NCI-H748 treated with DMSO at 0.1 percent for 48 hours (cell line): Measurements from ENCODE around the gene NEU4.
"Not testable (repeated sequence)": the region's sequence is repeated elsewhere in the genome, so short reads cannot be mapped to it uniquely, and the experiment has no call there.

Source experiments
- DNase-seq: peaks from one replicate; lab custom pipeline; 2025; lab: John Stamatoyannopoulos, UW

NEU4 gene

DNA sequence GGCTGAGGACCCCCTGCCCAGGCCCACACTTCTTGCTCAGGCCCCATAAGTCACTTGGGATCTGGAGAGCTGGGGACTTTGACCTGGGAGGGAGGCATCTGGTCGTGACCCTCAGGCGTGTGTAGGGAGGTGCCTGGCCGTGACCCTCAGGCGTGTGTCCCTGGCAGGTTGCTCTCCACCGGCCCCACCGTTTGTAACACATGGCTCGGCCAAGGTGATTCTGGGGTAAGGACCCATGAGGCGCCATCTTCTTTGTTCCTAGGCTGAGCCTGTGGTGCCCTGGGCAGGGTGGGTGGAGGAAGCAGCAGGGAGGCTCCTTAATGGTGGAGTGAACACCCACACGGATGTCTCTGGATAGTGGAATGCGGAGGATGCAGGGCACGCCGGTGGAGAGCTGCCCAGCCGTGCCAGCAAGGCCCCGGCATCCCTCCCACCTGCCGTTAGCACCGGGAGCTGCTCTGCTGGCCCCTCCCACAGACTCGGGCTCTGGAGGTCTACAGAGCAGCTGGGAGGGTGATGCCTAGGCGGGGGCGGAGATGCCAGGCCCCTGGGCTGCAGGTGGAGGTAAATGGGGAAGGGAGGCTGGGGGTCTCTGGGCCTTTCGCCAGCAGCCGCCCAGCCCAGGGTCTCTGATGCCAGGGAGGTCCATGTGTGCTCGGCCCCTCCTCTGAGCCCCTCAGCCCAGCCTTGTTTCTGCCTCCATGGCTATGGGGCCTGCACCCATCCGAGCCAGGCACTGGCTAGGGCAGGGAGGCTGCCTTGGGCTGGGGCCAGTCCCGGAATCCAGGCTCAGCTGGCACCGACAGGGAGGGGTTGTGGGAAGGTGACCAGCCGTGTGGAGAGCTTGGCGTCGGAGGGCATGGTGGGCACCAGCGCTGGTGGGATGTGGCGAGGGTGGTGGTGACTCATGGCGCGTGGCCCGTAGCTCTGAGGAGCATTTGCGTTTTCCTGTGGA is 33.5 kb upstream of the NEU4 start:
- no peak for DNase-seq

DNA sequence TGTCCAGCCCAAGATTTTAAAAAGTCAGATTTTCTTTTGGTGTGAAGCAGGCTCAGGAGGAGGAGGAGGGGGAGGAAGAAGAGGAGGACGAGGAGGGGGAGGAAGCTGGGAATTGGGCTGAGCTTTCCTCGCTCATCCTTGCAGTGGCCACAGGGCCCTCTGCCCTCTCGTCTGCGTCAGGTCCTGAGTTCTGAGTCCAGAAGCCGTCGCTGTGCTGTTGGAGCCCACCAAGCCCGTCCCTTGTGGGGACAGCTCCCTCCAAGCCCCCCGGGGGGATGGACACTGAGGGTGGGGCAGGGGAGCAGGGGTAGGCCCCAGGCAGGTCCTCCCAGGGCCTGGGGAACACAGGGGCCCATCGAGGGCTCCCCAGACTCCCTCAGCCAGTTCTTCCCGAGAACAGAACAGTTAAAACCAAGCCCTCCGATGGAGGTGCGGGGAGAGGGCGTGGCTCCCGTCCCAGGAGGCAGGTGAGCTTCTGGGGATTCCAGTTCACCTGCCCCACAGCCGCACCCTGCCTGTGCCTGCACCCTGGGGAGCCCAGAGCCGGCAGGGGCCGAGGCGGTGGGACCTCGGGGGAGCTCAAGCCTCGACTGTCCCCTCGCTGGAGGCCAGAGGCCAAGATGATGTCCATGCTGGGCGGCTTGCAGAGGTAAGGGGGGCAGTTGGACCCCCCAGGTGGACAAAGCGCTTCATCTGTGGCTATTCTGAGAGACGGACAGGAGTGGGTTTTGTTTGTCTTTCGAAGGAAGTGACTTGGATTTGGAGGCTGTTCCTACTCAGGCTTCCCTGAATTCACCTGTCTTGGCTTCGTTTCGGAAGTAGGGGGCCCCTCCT is 32.4 kb upstream of the NEU4 start, which contains the start of gene GAL3ST2:
Gene GAL3ST2, plus strand, starts transcription at position 487 of the 834 bp plus-strand sequence. Its CDS starts 134 bp downstream, at position 621.
- DNase-seq, result no peak

DNA sequence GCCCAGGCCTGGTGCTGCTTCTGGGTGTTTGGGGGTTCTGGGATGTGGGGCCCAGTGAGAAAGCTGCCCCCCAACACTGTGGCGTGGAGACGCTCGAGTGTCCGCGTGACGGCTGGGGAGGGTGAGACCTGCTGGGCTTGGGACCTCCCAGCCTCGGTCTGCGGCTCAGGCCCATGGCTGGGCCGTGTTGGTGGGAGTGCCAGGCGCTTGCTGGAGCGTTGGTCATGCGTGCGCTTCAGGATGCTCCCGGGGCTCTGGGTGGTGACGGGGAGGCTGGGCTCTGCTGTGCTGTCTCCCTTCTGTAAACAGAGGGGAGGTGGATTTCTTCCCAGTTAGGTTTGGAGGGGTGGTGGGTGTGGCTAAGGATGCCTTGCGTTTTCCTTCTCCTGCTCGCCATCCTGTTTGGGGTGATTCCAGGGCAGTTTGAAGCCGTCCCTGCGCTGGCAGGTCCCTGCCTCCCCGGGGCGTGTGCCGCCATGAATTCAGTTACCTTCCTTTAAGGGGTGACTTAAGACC is 31.8 kb upstream of the NEU4 start:
- DNase-seq, result no peak

DNA sequence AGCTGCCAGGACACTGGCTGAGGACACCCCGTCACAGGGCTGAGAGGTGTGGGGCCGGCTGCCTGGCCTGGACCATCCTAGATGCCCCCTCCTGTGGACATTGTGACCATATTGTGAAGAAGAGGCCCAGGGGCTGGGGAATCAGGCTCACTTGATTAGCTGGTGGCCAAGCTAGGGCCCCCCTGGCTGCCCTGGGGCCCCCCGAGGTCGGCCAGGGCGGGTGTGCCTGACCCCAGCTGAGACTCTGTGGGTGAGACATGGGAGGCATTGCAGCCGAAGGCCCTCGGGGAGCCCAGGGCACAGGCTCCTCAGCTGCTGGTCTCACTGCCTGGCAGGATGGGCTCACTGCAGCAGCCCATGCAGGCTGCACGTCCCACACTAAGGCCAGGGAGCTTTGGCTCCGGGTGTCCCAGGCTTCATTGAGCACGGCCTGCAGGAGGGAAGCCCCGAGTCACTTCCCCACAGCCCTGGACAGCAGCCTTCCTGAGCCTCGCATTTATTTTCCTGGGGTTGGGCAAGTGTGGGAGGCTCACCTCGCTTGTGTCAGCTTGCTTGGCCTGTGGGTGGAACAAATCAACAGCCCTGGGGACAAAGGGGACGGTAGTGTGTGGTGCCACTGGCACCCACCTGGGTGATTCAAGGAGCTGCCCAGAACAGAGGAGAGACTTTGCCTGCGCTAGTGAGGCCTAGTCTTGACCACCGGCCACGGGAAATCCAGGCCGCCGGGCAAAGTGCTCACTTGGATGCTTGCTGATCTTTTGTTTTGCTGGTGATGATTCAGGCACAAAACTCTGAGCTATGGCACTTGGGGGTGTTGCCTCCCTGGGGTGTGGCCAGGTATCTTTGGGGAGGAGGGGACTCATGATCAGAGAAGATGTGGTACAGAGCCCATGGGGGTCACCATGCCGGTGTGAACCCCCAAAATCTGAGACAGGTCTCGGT is 31.0 kb upstream of the NEU4 start:
- DNase-seq, result no peak

DNA sequence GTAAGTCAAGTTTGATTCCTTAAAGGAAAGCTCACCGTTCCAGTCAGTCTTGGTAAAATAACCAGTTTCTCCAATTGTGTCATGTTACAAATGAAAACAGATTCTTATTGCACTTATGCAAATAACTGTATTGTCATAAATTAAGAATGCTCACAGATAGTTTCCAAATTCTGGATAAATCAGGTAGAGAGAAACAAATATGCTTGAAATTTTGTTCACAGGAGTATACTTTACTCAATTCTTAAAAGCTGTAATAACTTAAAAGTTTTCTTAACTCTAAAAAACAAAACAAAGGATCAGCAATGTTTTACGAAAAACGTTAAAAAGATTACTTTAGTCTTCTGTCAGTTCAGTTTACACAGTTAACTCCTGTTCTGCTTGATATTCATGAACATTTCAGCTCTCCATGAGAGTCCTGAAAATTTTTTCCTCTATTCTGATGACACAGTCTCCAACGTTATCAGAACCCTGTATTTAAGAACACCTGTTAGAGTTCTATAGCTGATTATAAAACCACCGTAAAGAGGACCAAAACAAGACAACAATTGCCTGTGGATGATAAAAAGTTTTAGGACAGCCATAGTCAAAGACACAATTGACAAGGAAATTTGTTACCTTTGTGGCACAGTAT is 27.9 kb upstream of the NEU4 start:
- no peak for DNase-seq

DNA sequence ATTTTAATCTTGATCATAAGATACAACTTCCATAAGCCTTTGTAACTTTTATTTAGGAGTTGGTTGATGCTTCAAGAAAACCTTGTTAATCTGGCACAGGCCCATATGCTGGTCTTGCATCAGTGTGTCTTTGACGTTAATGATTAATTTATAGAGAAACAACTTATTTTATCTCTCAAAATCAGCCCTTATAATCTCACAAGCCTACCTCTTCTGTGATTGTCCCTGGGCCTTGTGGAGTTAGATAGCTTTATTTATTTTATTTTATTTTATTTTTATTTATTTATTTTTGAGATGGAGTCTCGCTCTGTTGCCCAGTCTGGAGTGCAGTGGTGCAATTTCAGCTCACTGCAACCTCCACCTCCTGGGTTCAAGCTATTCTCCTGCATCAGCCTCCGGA is 26.9 kb upstream of the NEU4 start:
- not testable (repeated sequence) for DNase-seq

DNA sequence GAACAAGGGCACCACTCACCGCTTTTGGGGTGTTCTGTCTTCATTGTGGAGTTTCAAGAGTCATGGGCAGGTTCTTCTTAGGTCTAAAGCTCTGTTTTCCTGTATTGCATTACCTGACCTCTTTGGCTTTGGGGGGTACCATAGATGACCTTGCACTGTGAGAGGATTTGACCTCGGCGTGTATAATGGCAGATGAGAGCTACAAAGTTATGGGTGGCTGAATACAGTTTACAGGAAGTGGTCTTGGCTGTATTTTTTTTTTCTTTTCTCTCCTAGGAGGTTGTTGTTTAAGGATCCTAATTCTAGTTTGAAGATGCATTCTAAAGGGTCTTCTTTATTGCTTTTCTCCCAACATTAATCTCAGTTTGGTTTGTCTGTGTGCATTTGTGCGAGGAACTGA is 20.9 kb upstream of the NEU4 start:
- no peak for DNase-seq

DNA sequence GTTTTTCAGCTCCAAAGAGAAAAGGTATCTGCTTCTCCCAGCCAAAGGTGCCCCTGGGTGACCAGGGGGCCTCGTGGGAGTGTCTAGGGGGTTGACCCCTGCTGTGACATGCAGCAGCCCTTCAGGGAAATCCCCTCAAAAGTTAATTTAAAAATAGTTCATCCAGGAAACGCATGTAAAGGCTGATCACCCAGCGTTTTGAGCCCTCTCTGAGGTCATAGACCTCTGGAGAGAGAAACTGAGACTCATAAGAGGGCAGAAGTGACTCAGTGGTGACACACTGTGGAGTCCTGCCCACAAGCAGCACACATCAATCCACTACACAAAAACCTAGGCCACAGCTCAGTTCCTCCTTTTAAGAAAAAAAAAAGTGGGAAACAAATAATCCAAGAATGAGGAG is 20.4 kb upstream of the NEU4 start:
- DNase-seq, result no peak

DNA sequence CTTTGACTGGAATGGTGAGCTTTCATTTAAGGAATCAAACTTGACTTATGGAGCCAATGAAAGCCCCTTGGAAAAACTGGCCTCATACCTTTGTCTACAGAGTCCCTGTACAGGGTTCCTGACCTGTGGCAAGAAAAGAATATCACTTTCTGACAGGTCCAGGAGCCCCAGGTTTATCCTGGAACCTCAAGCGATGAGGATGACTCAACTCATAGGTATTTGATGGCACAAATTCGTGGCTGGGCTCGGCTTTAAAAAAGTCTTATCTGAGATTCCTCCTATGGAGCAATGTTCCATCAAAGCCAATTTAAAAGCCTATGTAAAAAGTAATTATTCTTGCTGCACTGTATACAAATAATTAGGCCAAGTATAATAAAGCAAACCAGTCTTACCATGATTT is 17.6 kb upstream of the NEU4 start:
- not testable (repeated sequence) for DNase-seq

DNA sequence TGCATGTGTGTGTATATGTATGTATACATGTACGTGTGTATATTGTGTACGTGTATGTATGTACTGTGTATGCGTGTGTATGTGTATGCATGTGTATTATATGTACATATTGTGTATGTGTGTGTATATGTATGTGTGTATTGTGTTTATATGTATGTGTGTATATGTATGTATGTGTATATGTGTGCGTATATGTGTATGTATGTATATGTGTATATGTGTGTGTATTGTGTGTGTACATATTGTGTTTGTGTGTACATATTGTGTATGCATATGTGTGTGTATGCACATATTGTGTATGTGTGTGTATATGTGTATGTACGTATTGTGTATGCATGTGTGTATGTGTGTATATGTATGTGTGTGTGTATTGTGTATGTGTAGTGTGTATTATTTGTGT is 15.6 kb upstream of the NEU4 start:
- no peak for DNase-seq

DNA sequence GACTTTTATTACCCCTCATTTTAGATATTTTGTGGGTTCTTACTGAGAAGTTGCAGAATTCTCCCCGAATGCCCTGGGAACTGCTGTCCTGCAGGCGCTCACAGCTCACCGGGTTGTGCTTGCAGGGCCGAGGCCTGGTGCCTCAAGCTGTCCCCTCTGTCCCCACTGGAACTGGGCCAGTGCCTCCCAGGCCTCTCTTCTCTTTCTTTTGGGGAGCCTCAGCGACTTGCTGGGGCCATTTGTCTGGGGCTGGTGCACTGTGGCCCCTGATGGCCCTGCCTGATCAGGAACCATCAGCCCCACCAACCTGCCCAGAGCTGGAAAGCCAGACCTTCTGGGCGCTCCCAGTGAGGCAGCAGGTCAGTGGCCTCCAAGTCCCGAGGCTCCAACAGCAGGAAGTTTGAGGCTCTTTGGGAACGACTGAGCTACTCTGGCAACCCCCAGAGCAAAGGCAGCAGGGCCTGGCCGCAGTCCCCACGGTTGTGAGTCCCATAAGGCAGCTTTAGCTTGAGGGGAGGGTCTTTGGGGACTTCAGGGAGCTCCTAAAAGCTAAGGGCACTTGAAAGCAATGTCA is 14.7 kb upstream of the NEU4 start:
- DNase-seq, result no peak

DNA sequence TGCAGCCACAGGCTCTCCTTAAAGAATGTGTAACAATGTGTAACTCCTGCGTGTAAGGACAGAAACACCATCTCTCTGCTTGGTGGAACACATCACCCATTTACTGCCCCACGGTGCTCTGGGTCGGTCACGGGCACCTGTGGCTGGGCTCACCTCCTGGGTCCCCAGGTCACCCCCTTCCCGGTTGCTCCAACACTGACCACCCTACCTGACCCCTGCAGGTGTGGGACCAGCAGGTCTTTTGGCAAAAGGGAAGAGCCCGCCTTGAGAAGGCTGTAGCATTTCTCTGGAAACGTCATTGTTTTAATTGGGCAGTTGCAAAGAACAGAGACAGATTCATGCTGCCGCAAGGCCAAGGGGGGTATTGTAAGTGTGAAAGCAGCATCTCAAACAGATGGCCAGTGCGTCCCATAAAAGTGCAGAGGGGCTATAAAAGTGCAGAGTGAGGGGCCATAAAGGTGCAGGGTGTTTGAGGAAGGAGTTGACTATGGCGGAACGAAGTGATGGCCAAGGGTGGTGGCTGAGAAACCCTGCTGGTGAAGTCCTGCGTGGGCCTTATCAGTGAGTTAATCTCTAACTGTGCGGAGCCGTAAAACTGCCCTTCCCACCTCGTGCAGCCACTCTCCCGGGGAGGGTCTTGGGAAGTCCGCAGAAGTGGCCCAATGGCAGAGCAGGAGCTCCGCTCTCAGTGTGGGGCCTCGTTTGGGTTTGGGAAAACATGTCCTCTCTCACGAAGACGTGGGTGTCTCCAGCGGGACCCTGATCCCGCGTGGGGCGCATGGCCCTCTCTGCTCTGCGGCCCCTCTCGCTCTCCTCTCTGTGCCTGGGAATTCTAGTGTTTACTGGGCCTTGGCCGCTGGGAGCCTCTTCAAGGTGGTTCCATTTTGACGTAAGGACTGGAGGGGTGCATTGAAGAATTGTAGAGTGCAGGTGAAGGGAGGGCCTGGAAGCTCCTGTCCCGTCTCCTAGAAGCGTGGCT is 13.7 kb upstream of the NEU4 start:
- DNase-seq, result no peak

DNA sequence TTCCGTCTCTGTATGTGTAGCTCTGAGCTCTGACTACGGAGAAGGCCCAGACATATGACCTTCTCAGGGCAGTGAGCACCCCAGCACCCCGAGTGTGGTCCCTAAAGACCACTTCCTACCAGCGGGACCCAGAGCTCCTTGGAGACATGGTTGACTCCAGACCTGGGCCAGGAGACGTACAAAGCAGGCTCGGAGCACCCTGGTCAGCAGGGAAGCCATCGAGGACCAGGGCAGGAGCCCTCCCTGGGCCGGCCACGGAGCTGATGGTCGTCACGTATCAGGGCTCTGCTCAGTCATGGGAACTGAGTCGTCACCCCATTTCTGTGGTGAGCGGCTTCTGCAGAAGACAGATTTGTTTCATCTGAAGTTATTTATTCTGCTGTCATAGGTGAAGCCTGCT is 12.8 kb upstream of the NEU4 start:
- no peak for DNase-seq

DNA sequence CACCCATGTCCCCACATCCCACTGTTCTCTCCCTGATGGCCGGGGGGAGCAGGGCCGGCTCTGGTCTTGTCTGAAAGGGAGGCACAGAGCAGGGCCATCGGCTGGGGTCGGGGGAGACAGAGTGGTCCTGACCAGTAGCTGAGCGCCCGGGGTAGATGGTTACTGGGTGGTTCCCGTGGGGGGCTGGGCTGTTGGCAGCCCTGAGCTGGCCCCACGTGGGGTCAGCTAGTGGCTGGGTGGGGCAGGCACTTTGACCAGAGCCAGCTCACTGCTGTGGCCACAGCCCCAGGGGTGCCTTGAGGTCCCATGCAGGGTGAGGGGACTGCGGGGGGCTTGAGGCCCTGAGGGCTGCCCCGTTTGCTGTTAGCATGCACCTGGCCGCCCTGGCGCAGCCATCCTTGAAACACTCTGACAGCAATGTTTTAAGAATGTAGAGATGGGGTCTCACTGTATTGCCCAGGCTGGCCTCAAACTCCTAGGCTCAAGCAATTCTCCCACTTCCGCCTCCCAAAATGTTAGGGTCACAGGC is 12.3 kb upstream of the NEU4 start:
- DNase-seq, result no peak

DNA sequence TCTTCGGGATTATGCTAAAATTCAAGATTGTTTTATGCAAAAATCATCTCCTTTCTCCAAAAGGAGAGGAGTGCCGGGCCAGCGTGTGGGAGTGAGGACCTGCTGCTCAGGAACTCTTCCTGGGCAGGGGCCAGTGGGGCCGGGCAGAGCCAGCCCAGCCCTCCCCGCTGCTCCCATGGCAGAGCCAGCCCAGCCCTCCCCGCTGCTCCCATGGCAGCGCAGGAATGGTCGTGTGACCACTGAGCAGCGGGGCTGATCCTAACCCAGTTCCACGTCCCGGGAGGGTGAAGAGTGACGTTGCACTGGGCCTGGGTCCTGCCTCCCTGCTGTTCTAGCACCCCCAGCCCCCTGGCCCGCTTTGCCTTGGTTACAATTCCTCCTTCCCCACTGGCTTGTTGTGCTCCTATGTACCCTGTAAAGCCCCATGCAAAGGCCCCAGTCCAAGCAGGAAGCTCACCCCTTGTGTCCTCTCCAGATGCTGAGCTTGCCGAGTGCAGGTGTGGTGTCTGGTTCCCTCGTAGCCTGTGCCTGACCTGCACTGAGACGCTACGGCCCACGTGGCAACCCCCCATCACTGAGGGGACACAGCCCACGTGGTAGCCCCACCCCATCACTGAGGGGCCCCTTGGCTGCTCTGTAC is 11.4 kb upstream of the NEU4 start:
- DNase-seq, result no peak

DNA sequence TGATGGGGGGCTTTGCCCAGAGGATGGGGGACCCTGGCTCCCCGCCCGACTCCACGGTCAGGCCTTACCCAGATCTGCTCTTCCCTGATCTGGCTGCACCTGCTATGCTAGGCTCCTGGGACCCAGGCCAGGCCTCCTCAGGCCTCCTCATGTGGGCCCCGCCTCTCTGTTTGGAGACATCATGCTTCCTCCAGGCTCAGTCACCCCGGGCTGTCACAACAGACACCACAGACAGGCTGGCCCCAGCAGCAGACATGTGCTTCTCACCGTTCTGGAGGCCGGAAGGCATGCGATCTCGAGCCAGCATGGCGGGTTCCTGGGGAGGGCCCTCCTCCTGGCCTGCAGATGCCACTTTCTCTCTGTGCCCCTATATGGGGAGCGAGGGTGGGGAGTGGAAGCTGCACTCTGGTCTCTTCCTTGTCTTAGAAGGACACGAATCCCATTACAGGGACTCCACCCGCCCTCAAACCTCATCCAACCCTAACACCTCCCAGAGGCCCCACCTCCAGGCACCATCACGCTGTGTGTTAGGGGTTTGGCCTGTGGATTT is 10.8 kb upstream of the NEU4 start:
- DNase-seq, result no peak

DNA sequence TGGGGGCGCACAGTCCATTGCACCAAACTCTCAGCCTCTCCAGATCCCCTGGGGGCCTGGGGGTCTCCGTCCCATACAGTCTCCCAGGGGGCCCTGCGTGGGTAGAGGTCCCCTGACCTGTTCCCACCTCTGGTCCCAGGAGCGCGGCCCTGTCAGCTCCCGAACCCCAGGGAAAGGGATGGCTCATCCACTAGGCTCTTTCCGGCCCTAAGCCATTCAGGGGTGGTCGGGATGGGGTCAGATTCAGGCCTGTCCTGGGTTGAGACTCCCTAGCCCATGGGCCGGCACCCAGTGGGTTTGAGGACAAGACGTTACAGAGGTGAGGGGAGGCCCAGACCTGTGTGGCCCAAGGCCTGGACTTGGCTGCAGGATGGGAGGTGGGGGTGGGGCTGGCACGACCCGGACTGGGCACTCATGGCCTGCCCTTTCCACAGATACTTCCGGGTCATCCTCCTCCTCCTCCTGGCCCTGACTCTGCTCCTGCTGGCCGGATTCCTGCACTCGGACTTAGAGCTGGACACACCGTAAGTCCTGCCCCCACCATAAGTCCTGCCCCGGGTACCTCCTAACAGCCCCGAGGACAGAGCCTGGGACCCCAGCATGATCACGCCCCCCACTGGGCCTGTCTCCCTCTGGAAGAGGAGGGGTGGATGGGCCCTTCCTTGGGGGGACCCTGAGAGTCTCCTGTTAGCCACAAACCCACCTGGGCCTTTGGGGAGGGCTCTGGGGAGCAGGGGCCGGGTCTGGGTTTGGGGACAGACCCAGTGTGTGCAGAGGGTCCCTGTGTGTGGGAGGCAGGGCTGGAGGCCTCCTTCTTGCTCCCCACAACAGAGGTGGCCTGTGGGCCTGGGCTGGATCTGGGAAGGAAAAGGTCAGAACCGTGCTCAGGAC is 10.1 kb upstream of the NEU4 start:
- no peak for DNase-seq
